HG02840 (cell line): ENCODE measurements around the gene CDKL4.
"Not testable (repeated sequence)": the region's sequence is repeated elsewhere in the genome, so short reads cannot be mapped to it uniquely, and the experiment has no call there.

ENCODE experiments used
- ATAC-seq: cut with Tn5 transposase; IDR thresholded peaks from one replicate; pipeline ENCODE4 v1.9.1; 2021; ENCODE audit warnings: mild to moderate bottlenecking, moderate library complexity, moderate number of reproducible peaks; ENCODE audit not compliant: unreplicated experiment, low FRiP score

The CDKL4 gene

DNA sequence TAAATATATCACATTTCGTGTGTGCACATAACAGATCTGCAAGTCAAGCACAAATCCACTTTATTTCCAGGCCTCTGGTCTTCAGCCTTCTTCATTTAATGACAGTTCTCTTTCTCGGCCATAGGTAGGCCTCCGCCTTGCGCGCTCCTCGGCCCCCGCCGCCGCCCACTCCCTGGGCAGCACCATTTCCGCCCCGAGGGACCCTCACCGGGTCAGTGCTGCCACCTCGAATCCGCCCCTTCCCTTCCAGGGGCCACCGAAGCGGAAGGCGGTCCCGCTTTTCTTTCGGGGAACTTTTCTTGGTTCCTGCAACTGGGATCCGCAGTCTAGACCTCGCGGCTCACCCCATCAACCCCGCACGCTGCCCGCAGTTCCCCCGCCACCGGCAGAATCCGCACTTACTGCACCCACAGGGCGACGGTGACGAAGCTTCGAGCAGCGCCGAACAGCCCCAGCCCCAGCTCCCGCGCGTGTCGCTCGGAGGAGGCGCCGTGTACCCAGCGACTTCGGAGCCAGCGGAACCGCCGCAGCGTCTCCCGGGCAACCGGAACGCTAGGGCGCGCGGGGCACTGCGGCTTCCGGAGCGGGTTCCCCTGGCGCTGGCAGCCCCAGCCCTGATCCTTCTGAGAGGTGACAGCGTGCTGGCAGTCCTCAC is at the start of gene CDKL4:
Gene CDKL4, minus strand, starts transcription at position 502 of the 655 bp plus-strand sequence.
- no peak for ATAC-seq

DNA sequence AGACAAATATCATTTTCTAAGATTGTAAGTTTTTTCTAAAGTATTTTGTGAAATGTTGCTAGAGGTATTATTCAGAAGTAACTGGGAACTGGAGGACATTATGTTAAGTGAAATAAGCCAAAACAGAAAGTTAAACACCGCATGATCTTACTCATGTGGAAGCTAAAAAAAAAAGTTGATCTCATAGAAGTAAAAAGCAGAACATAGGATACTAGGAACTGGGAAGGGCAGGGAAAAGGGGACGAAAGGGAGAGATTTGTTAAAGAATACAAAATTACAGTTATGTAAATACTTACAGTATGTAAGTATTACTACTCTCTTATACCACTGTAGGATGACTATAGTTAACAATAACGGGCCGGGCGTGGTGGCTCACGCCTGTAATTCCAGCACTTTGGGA is 46.7 kb upstream of the CDKL4 start:
- ATAC-seq, result no peak

DNA sequence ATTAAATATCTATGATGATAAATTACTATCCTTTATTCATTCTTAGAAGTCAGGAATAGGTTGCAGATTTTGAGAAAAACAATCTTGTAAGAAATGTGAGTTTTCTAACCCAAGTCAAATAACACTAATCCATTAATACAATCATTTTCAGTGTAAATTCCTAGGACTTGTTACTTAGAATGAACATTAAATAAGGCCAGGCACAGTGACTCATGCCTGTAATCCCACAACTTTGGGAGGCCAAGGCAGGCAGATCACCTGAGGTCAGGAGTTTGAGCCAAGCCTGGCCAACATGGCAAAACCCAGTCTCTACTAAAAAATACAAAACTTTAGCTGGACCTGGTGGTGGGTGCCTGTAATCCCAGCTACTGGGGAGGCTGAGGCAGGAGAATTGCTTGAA is 45.8 kb upstream of the CDKL4 start:
- no peak for ATAC-seq

DNA sequence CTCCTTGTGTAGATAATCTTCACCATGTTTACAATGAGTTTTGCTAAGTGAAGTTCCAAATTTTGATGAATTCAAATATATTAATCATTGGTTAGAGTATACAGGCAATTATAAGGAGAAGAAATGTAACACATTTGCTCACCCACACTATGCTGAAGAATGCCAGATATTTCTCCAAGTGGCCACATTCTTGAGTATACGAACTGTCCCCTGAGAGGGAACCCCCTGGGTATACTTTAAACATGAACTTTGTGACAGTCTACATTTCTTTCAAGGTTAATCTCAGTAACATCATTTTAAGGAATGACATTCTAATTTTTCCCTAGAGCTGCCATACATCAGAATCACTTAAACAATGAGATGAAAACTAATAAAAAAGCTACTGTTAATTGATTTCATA is 39.8 kb upstream of the CDKL4 start:
- no peak for ATAC-seq

DNA sequence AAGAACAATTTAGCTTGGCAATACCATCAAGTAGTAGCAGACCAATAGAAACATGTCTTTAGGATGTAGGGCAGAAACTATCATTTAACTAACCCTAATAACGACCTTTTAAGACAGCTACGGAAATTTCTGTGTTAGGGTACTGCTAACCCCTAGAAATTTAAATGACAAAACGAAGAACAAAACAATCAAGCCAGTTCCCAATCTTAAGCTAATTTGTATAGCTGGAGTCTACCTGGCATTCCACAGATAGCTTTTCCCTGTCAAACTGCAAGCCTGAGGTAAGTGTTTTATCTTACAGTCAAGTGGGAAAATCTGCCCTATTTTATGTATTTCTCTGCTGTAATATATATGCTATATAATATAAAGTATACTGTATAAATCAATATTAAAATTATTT is 37.6 kb upstream of the CDKL4 start:
- no peak for ATAC-seq

DNA sequence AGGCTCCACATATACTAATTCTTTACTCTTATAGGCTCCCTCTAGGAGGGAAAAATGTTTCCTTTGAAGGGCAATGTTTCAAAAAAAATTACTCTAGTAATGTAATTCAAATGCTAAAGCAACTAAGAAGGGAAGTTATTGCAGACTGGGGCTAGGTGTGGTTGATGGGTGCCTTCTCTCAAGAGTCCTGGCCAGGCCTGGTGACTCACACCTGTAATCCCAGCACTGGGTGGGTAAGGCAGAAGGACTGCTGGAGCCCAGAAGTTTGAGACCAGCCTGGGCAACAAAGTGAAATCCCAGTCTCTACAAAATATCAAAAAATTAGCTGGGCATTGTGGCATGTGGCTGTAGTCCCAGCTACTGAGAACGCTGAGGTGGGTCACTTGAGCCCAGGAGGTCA is 31.2 kb upstream of the CDKL4 start:
- no peak for ATAC-seq

DNA sequence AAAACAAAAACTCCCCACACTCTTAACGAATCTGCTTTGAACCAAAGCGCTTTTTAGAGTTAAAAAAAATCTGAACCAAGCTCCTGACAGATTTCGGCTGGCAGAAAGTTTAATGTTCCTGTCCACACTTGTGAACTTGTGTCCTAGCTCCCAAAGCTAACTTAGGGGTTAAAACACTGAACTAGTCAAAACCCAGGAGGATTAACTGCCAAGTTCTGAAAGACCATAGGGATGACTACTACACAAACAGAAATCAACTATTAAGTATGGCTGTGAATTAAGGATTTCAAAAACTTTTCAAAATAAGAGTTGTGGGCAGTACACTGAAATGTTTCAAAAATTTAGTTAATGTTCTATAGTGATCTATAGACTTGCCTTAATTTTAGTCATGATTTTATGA is 26.2 kb upstream of the CDKL4 start:
- ATAC-seq, result no peak

DNA sequence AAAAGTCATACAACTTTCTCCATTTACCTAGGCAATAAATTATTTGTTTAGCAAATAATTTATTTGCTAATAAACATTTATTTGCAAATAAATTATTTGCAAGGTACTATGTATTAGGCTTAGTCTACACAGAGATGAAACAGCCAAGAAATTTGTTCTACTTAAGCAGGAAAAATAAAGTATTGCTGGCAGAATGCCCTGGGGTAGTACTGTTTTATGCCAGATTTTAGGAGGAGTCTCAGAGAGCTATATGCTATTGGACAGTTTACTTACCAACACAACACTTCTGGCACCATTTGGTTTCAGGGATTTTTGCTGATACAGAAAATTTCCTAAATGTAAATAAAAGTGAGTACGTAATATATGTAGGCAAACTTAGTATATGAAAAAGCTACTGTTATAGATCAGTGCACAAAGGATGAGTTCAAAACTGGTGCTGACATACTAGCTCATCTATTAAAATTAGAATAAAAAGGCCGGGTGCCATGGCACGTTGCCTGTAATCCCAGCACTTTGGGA is 23.2 kb upstream of the CDKL4 start:
- no peak for ATAC-seq

DNA sequence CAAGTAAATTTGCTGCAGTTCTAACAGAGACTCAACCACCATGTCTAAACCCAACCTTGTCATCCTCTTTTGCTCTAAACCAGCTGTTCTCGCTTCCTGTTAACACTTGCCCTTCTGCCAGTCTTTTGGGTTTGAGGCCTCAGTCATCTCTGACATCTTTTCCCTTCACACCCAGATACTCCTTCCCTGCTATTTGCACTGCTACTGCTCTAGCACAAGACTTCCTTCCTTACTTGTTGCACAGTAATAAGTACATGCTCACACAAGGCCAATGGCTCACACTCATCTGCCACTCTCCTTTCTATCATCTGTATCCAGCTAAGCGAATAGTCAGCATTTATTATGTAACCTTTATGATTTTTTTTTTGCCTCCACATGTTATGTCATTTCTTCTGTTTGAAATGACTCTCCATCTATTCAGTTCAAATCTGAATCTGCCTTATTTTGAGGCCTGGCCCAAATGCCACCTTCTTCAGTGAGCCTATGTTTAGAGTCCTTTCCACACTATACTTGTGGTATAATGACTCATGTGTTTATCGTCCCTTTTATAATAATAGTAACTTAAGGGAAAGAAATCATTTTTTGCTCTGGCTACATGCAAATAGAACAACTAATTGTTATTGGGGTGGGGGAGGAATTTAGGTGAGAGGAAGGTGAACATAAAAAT is 22.5 kb upstream of the CDKL4 start:
- peak; percentile 49 for ATAC-seq

DNA sequence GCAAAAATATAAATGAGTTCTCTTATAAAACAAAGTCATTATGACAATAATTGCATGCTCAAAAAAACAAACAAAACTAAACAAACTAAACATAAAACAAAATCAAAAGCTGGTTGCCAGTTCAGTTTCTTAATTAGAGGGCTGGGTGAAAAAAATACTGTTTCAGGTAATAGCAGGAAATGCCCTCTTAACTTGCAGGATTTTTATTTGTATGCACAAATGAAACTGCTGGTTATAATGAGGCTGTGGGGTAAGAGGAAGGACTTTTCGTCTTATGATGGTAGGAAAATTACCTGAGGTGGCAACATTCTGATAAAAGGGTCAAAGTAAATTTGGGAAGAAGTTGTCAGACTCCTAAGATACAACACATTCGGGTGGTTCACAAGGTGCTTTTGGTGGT is 21.5 kb upstream of the CDKL4 start:
- no peak for ATAC-seq

DNA sequence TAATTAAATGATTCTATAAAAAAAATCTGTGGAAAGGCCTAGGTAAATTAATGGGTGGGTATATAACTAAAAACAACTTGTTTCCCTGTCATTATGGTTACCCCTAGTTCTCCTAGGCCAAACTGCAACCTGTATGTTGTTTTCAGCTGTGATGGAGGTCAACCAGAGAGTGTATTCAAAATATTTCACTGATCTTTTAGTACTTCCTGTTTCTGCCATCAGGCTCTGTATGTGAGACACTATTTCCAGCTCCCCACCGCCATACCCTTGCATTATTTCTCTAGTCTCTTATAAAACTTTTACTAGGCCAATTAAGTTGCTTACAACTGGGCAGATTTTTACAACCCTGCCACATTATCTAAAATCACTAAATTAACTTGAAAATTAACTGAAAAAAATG is 21.0 kb upstream of the CDKL4 start:
- ATAC-seq, result no peak

DNA sequence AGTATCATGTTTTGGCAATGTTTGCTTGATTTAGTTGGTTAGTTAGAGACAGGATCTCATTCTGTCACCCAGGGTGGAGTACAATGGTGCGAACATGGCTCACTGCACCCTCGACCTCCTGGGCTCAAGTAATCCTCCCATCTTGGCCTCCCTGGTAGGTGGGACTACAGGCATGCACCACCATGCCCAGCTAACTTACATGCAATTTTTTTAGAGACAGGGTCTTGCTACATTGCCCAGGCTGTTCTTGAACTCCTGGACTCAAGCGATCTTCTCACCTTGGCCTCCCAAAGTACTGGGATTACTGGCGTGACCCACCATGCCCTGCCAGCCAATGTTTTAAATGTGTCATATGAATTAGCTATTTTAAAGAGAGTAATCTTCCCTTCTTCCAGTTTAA is 16.3 kb upstream of the CDKL4 start:
- ATAC-seq, result no peak

DNA sequence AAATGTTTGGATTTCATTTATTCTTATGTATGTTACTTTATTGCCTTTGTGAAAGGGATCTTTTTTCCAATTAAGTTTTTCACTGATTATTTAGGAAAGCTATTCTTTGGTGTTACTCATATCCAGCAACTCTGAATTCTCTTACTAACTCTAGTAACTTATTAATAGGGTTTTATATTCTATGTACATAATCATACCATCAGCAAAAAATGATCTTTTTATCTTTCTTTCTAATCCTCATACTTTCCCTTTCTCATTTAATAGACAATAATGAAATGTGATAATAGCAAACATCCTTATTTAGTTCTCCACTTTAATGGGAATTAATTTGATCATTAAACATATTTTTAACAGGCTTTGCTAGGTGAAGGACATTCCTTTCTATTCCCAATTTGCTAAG is 12.3 kb upstream of the CDKL4 start:
- no peak for ATAC-seq

DNA sequence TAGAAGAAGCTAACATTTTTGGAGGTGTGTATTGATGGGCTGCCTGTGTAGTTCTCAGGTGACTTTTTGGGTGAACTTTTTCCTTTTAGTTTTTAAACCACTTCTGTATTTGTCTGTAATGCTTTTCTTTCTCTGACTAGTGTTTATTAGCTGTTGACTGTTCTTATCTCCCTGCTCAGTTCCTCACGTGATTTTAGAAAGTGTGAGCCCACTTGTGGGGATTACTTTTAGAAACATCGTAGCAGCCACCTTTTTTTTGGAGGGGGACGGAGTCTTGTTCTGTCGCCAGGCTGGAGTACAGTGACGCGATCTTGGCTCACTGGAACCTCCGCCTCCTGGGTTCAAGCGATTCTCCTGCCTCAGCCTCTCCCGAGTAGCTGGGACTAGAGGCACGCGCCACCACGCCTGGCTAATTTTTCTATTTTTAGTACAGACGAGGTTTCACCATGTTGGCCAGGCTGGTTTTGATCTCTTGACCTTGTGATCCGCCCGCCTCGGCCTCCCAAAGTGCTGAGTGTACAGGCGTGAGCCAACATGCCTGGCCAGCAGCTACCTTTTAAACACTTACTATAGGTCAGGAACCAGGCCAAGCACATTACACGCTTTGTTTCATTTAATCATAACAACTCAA is 9.2 kb upstream of the CDKL4 start:
- ATAC-seq, result no peak

DNA sequence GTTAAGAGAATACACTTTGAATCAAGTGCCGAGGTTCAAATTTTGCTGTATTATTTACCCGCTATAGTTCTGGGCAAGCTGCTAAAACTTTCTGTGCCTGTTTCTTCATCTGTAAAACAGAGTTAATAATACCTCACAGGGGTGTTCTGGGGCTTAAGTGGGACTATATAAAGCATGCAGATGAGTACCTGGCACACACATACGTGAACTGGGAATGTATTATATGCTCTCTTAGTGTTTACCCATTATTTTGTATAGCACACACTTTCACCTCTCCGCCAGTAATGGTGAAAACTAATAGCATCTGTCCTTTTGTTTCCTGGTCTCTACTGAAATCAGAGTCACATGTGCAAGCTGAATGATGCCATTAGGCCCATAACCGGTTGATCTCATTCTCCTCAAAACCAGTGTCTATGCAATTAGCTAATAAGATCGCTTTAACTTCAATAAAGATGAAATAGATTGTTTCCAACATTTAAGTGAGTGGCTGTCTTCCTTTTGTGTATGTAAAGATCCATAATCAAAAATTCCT is 3.8 kb upstream of the CDKL4 start:
- ATAC-seq, result no peak

DNA sequence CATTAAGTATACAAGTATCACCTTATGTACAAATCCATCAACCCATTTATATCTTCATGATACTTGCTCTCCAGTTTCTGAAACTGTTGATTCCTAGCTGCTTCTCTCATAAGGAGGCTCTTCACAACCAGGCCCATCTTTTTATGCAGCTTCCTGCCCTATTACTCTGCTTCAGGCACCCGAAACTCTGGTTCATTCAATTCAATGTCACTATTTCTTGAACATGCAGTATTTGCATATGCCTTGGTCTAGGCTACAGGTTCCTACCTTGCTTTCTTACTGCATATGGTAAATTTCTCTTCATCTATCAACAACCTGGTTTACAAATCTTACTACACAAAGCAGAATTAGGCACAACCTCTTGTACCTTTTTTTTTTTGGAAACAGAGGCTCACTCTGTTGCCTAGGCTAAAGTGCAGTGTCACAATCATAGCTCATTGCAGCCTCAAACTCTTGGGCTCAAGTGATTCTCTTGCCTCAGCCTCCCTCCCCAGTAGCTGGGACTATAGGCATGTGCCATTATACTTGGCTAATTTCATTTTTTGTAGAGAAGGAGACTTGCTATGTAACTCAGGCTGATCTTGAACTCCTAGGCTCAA is 2.7 kb upstream of the CDKL4 start:
- ATAC-seq, result no peak

DNA sequence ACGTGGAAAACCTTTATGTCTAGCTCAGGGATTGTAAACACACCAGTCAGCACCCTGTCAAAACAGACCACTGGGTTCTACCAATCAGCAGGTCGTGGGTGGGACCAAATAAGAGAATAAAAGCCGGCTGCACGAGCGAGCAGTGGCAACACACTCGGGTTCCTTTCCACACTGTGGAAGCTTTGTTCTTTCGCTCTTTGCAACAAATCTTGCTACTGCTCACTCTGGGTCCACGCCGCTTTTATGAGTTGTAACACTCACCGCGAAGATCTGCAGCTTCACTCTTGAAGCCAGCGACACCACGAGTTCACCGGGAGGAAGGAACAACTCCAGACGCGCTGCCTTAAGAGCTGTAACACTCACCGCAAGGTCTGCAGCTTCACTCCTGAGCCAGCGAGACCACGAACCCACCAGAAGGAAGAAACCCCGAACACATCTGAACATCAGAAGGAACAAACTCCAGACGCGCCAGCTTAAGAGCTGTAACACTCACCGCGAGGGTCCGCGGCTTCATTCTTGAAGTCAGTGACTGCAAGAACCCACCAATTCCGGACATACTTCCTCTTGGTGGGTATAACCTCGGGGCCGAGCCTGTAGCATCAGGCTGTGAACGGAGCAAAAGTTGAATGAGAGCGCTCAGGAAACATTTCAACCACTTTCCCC is 1.3 kb upstream of the CDKL4 start:
- ATAC-seq, result not testable (repeated sequence)

DNA sequence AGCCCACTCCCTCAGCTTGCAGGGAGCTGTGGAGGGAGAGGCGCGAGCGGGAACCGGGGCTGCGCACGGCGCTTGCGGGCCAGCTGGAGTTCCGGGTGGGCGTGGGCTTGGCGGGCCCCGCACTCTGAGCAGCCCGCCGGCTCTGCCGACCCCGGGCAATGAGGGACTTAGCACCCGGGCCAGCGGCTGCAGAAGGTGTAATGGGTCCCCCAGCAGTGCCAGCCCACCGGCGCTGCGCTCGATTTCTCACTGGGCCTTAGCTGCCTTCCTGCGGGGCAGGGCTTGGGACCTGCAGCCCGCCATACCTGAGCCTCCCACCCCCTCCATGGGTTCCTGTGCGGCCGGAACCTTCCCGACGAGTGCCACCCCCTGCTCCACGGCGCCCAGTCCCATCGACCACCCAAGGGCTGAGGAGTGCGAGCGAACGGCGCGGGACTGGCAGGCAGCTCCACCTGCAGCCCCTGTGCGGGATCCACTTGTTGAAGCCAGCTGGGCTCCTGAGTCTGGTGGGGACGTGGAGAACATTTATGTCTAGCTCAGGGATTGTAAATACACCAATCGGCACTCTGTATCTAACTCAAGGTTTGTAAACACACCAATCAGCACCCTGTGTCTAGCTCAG is 582 bp upstream of the CDKL4 start:
- ATAC-seq, result not testable (repeated sequence)

DNA sequence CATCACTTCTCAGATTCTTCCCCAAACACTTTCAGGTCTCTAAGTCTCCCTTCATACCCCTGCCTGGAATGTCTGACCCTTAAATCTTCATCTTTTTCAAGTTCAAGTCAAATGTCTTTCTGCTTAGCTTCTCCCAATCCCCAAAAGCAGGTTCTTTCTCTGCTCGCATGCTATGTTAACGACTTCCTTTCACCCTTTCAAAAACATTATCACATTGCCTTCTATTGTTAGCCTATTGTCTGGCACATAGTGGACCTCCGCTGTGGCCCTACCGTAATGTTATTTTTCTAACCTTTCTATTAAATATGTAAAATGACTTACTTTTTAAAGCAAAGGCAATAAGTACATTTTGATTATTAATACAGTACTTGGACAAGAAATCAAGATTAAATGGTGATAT is 2.2 kb downstream of the CDKL4 start:
- ATAC-seq, result no peak

DNA sequence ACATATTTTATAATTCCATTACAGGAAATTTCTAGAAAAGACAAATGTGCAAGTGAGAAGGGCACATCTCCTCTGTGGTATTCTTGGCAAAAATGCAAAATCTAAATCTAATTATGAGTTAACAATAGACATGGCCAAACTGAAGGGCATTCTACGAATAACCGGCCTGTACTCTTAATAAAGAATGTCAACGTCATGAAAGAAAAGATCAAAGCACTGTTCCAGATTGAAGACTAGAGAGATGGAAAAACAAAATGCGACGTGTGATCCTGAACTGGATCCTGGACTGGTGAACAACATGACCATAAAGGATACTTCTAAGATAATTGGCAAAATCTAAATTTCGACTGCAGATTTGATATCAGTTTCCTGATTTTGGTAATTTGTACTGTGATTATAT is 3.0 kb downstream of the CDKL4 start:
- no peak for ATAC-seq
